Bone marrow (tissue), 2 donors: ENCODE measurements around the gene YAP1.

ENCODE experiments used
- DNase-seq, 2 donors: peaks; one replicate each; lab custom pipeline; 2025; lab: John Stamatoyannopoulos, UW

YAP1 gene

DNA sequence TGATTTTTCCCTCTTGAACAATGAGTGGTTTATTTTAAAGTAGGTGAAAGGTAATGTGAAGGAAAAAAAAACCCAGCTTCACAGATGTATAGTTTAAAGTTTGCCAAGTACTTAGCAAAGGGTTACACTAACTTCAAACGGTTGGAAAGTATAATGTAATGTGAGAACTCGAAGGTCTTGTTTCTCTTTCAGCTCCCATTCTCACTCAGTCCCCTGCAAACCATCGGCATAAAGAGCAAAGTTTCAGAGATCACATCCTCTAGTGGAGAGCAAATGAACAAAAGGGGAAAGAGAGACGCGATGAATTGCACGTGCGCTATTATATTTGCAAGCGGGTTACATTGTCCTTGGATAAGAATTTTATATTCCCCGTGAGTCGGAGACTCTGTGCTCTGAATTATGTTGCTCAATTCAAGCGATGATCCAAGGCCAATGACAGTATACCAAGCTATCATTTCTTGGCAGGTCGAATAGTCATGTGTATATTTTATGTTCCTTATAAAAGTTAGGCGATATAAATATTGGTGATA, 169.5 kb downstream of the YAP1 start:
- no peak for DNase-seq

DNA sequence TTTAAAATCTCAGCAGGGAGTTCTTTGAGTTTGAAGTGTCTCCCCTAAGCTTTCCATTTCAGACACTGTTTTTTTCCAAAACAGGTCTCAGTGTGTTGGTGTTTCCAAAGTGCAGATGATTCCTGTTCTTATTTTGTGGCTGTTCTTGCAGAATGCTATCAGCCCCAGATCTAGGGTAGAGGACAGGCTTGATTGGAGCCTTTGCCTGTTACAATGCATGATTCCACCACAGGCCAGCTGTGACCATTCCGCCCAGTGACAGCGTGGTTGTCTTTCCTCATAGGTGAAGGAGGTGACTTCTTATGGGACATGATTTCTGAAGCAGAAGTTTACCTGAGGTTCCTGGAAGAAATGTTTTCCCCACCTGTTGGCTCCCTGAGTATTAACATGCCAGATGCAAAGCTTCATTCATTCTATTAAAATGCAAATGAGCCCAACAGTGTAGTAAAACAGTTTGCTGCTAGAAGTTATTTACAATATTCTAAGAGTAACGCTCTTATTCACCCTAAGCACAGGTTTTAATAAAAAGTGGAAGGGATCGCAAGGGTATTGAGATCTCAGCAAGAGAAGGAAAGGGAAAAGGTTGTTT, 170.1 kb downstream of the YAP1 start:
- no peak for DNase-seq
